ENCODE measurements around the gene SOWAHA. TPM values are rescaled to one million over a fixed set of nuclear protein-coding genes. Genes with fewer than 3 reads are reported as not detected.

SOWAHA gene
- total RNA-seq, result 0.06 and 0.22 TPM in 2 replicates

GRCh38 chr5:132812781-132813598, at the start of gene SOWAHA:
TSS of gene SOWAHA (plus strand) at chr5:132813302. CDS start at chr5:132813622, 320 bp downstream.
- TF ChIP-seq, protein P1, sequence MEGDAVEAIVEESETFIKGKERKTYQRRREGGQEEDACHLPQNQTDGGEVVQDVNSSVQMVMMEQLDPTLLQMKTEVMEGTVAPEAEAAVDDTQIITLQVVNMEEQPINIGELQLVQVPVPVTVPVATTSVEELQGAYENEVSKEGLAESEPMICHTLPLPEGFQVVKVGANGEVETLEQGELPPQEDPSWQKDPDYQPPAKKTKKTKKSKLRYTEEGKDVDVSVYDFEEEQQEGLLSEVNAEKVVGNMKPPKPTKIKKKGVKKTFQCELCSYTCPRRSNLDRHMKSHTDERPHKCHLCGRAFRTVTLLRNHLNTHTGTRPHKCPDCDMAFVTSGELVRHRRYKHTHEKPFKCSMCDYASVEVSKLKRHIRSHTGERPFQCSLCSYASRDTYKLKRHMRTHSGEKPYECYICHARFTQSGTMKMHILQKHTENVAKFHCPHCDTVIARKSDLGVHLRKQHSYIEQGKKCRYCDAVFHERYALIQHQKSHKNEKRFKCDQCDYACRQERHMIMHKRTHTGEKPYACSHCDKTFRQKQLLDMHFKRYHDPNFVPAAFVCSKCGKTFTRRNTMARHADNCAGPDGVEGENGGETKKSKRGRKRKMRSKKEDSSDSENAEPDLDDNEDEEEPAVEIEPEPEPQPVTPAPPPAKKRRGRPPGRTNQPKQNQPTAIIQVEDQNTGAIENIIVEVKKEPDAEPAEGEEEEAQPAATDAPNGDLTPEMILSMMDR (conservative IDR thresholded peaks at IDR 0.05; ENCODE audit: low read depth, low read length), result no peak
- peak within 1 kb of the TSS; percentile 39 for H3K4me3 ChIP-seq (ENCODE audit: low read depth, low read length)
- no peak for DNase-seq (ENCODE audit: low read depth)

DNA sequence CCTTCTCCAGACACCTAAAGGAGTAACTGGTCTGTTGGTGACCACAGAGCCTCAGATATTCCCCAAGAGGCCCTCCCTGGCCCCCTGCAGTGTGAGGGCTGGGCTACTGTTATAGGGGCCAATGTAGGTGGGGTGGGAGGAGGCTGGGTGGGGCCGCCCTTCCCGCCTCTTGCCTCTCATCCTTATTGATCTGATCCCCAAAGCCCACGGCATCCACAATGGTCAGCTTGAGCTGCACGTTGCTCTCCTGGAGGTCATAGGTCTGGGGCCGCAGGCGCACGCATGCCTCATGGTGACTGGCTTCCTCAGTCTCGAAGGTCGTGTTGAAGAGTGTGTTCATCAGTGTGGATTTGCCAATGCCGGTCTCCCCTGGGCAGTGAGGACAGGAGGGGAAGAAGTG, 49.1 kb upstream of the SOWAHA start:
- TF ChIP-seq, protein P1 (conservative IDR thresholded peaks at IDR 0.05; ENCODE audit: low read depth, low read length), result no peak
- no peak for DNase-seq (ENCODE audit: low read depth)
- no peak overlapping the region for H3K4me3 ChIP-seq (ENCODE audit: low read depth, low read length)

DNA sequence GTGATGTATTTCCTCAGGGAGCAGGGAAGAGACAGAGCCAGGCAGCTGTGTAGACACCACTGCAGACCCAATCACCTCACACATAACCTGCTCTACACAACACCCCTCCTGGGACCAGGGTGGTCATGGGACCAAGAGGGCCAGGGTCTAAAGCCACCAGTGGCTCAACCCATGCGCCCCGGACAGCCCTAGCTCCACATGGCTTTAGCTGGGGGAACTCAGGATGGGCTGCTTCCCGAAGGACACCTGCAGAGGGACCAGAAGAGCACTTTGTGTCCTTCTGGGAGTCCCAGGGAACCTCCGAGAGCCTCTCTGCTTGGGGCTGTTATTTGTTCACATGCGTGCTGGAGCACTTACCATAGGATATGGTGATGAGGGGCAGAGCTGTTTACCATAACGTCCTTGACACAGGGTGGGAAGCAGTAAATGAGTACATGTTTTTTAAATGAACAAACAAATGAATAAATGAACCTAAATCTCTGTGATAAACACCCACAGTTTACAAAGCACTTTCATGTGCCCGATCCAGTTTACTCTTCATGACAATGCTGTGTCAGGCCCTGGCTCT, 48.3 kb upstream of the SOWAHA start:
- no peak overlapping the region for H3K4me3 ChIP-seq (ENCODE audit: low read depth, low read length)
- DNase-seq (ENCODE audit: low read depth), result no peak
- TF ChIP-seq, protein P1 (conservative IDR thresholded peaks at IDR 0.05; ENCODE audit: low read depth, low read length), result no peak

- H3K4me3 ChIP-seq (ENCODE audit: low read depth, low read length), result no peak overlapping the region
- TF ChIP-seq, protein P1 (conservative IDR thresholded peaks at IDR 0.05; ENCODE audit: low read depth, low read length), result no peak
- no peak for DNase-seq (ENCODE audit: low read depth)
Measured at GRCh38 chr5:132765311-132766019, 47.6 kb upstream of the SOWAHA start.

GRCh38 chr5:132766020-132766805, 46.9 kb upstream of the SOWAHA start:
- H3K4me3 ChIP-seq (ENCODE audit: low read depth, low read length), result no peak overlapping the region

DNA sequence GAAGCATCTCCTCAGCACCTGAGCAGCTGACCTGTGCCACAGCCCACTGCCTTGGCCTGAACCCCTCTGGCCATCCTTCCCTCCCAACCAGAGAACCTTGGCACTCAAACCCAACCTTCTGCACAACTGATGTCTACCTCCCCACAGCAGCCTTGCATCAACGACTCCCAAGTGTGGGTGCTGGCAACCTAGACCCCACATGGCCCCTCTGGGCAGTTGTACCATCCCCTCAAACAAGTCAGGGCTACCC, 46.4 kb upstream of the SOWAHA start:
- no peak for DNase-seq (ENCODE audit: low read depth)
- no peak overlapping the region for H3K4me3 ChIP-seq (ENCODE audit: low read depth, low read length)
- TF ChIP-seq, protein P1 (conservative IDR thresholded peaks at IDR 0.05; ENCODE audit: low read depth, low read length), result no peak

More at GRCh38 chr5:132766020-132766805, 46.9 kb upstream of the SOWAHA start:
- TF ChIP-seq, protein P1 (conservative IDR thresholded peaks at IDR 0.05; ENCODE audit: low read depth, low read length), result no peak
- DNase-seq (ENCODE audit: low read depth), result no peak
